Measurements from ENCODE around the gene NRM.
"Not testable (repeated sequence)": the region's sequence is repeated elsewhere in the genome, so short reads cannot be mapped to it uniquely, and the experiment has no call there.

Gene NRM

GRCh38 chr6:30690403-30691207 lies at the start of gene NRM:
TSS of gene NRM (minus strand) at chr6:30690984. CDS start at chr6:30690974, 10 bp downstream.
- DNase-seq: peak; percentile 87

- DNase-seq: no peak
Observed at GRCh38 chr6:30740540-30740870, 49.7 kb upstream of the NRM start.

GRCh38 chr6:30738532-30738931 lies 47.7 kb upstream of the NRM start:
- DNase-seq: no peak

- no peak for DNase-seq
Observed at GRCh38 chr6:30735668-30736314, 45.0 kb upstream of the NRM start.

GRCh38 chr6:30732237-30732943 lies 41.6 kb upstream of the NRM start:
- DNase-seq: no peak

- peak; percentile 51 for DNase-seq
Observed at GRCh38 chr6:30730601-30731435, 40.0 kb upstream of the NRM start.

- DNase-seq: no peak
Observed at GRCh38 chr6:30727920-30728553, 37.3 kb upstream of the NRM start.

- DNase-seq: no peak
Observed at GRCh38 chr6:30726506-30727413, 36.0 kb upstream of the NRM start.

GRCh38 chr6:30725713-30726505 lies 35.1 kb upstream of the NRM start:
- DNase-seq: no peak

GRCh38 chr6:30724906-30725667 lies 34.3 kb upstream of the NRM start:
- DNase-seq: no peak

- DNase-seq: not testable (repeated sequence)
Observed at GRCh38 chr6:30723843-30724741, 33.3 kb upstream of the NRM start.

- DNase-seq: not testable (repeated sequence)
Observed at GRCh38 chr6:30723159-30723842, 32.5 kb upstream of the NRM start.

GRCh38 chr6:30722280-30723112 lies 31.7 kb upstream of the NRM start:
- peak; percentile 50 for DNase-seq

- not testable (repeated sequence) for DNase-seq
Observed at GRCh38 chr6:30722025-30722279, 31.2 kb upstream of the NRM start.

GRCh38 chr6:30721198-30722024 lies 30.6 kb upstream of the NRM start:
- DNase-seq: peak; percentile 79

GRCh38 chr6:30720738-30721197 lies 30.0 kb upstream of the NRM start:
- peak; percentile 51 for DNase-seq
